Type B pancreatic cell (in vitro differentiated cells): ENCODE measurements around the gene MNX1. TPM values are rescaled to one million over a fixed set of nuclear protein-coding genes. Genes with fewer than 3 reads are reported as not detected.
A peak's percentile ranks its signal among the peaks of the same experiment; 100 is the strongest.

Experiments
- DNase-seq: peaks from one replicate; pipeline ENCODE4 v3.0.0; 2021; ENCODE audit warnings: mixed read lengths; ENCODE audit not compliant: unreplicated experiment; ENCODE audit errors: extremely low spot score
- H3K27ac Mint-ChIP-seq: 2 replicates; pipeline ENCODE4 v1.8.0; 2021; ENCODE audit warnings: mild to moderate bottlenecking, mixed read lengths
- H3K27me3 Mint-ChIP-seq: 2 replicates; pipeline ENCODE4 v1.8.0; 2021; ENCODE audit warnings: mixed read lengths
- H3K36me3 Mint-ChIP-seq: 2 replicates; pipeline ENCODE4 v1.8.0; 2021; ENCODE audit warnings: mixed read lengths
- H3K4me1 Mint-ChIP-seq: one replicate; pipeline ENCODE4 v1.8.0; 2021; ENCODE audit warnings: mixed read lengths; ENCODE audit not compliant: unreplicated experiment
- H3K4me3 Mint-ChIP-seq: 2 replicates; pipeline ENCODE4 v1.8.0; 2021; ENCODE audit warnings: mild to moderate bottlenecking, mixed read lengths
- H3K9me3 Mint-ChIP-seq: 2 replicates; pipeline ENCODE4 v1.8.0; 2021; ENCODE audit warnings: mixed read lengths
- CTCF ChIP-seq: fragments of 200-600 bp; sonication (generic); conservative IDR thresholded peaks from 2 replicates; pipeline ENCODE4 v1.5.0; 2021; ENCODE audit warnings: antibody characterized with exemption, mild to moderate bottlenecking
- total RNA-seq: library from RNA; stranded (reverse); gene quantifications from 2 replicates; pipeline ENCODE4 v1.2.1, GENCODE V29; 2021; ENCODE audit warnings: low replicate concordance

Gene MNX1
- total RNA-seq, 1 donor from 2014 or later: 14.9 TPM

- TF ChIP-seq CTCF: no peak
- Mint-ChIP-seq H3K27me3 (peaks cover 85% of the 10 kb centered on the region), H3K4me3 (peak overlapping the region; percentile 79), H3K9me3 (no peaks in the 10 kb centered on the region), H3K27ac (peak overlapping the region; percentile 8), H3K36me3 (no peaks in the 10 kb centered on the region), H3K4me1 (peaks cover 6% of the 10 kb centered on the region)
- DNase-seq: no peak
Observed at GRCh38 chr7:157012113-157012547, 1.7 kb upstream of the MNX1 start.

- peak overlapping the region; percentile 8 for H3K27ac Mint-ChIP-seq
- H3K4me1 Mint-ChIP-seq: peaks cover 6% of the 10 kb centered on the region
- no peak for DNase-seq
- H3K27me3 Mint-ChIP-seq: peaks cover 85% of the 10 kb centered on the region
- peak overlapping the region; percentile 79 for H3K4me3 Mint-ChIP-seq
- no peaks in the 10 kb centered on the region for H3K9me3 Mint-ChIP-seq
- TF ChIP-seq CTCF: no peak
- H3K36me3 Mint-ChIP-seq: no peaks in the 10 kb centered on the region
Observed at GRCh38 chr7:157011333-157012112, 1.1 kb upstream of the MNX1 start.

GRCh38 chr7:157009778-157010587, 480 bp downstream of the MNX1 start:
- Mint-ChIP-seq H3K27ac (no peak overlapping the region), H3K4me1 (peaks cover 6% of the 10 kb centered on the region), H3K27me3 (peaks cover 82% of the 10 kb centered on the region), H3K4me3 (peak overlapping the region; percentile 85), H3K36me3 (no peaks in the 10 kb centered on the region), H3K9me3 (no peaks in the 10 kb centered on the region)
- TF ChIP-seq CTCF: no peak
- DNase-seq: no peak

- Mint-ChIP-seq H3K36me3 (no peaks in the 10 kb centered on the region), H3K9me3 (no peaks in the 10 kb centered on the region), H3K4me3 (peak overlapping the region; percentile 85), H3K27ac (peak overlapping the region; percentile 71), H3K4me1 (peaks cover 8% of the 10 kb centered on the region), H3K27me3 (peaks cover 82% of the 10 kb centered on the region)
- no peak for TF ChIP-seq CTCF
- DNase-seq: no peak
Observed at GRCh38 chr7:157009170-157009777, 1.2 kb downstream of the MNX1 start.

- no peak for DNase-seq
- H3K27ac Mint-ChIP-seq: peak overlapping the region; percentile 71
- peak overlapping the region; percentile 85 for H3K4me3 Mint-ChIP-seq
- TF ChIP-seq CTCF: no peak
- H3K4me1 Mint-ChIP-seq: peaks cover 10% of the 10 kb centered on the region
- H3K27me3 Mint-ChIP-seq: peaks cover 82% of the 10 kb centered on the region
- H3K9me3 Mint-ChIP-seq: no peaks in the 10 kb centered on the region
- H3K36me3 Mint-ChIP-seq: no peaks in the 10 kb centered on the region
Observed at GRCh38 chr7:157008206-157009169, 2.0 kb downstream of the MNX1 start.
